Adrenal gland (tissue), 12 donors: ENCODE results near the gene TTLL10. TPM values are rescaled to one million over a fixed set of nuclear protein-coding genes. Genes with fewer than 3 reads are reported as not detected.

ENCODE experiments used
- DNase-seq, 7 donors: peaks; one replicate each; pipeline ENCODE4 v3.0.0-alpha.2; 2019 to 2020
- H3K27ac ChIP-seq, 5 donors: fragments of 200-600 bp; sonication (generic) in 4 of 5; 1 replicate in 3 of 5; 2 replicates in 2 of 5; pipeline versions ENCODE4 v1.5.1 to v1.8.0; 2016 to 2020; ENCODE audit warnings: mild to moderate bottlenecking in 1 of 5
- H3K27me3 ChIP-seq: fragments of 200-600 bp; 2 replicates; pipeline ENCODE4 v1.8.0; 2021
- H3K36me3 ChIP-seq, 2 donors: fragments of 200-600 bp; replicated peaks in 1 of 2; 1 replicate in 1 of 2; 2 replicates in 1 of 2; pipeline versions ENCODE4 v1.5.1 to v1.8.0; 2018 to 2022
- H3K4me1 ChIP-seq, 2 donors: fragments of 200-600 bp; replicated peaks in 1 of 2; 1 replicate in 1 of 2; 2 replicates in 1 of 2; pipeline versions ENCODE4 v1.5.1 to v1.8.0; 2018 to 2021
- H3K4me3 ChIP-seq, 4 donors: fragments of 200-600 bp; sonication (generic) in 3 of 4; one replicate each; pipeline ENCODE4 v1.5.1; 2016 to 2018
- H3K9me3 ChIP-seq, 3 donors: fragments of 200-600 bp; sonication (generic) in 1 of 3; replicated peaks in 1 of 3; 1 replicate in 2 of 3; 2 replicates in 1 of 3; pipeline versions ENCODE4 v1.5.1 to v1.8.0; 2016 to 2021
- POLR2A ChIP-seq, 2 donors: fragments of 450-650 bp; IDR thresholded peaks; one replicate each; pipeline ENCODE4 v1.6.1; 2017; ENCODE audit warnings: antibody characterized with exemption in 2 of 2, mild to moderate bottlenecking in 2 of 2, moderate library complexity in 1 of 2
- WGBS, 4 donors: extraction: QIAGEN DNeasy Blood & Tissue Kit in 2 of 4; methylation state at CpG; one replicate each; pipeline versions ENCODE4 v1.1.5 to v1.1.7; 2013 to 2017; 5-methylcytosine and 5-hydroxymethylcytosine counted together
- intact Hi-C, 2 donors: fragments of 100-400 bp; cut with DNase I; formaldehyde crosslinking; loops; one replicate each; pipeline versions ENCODE4 v1.14.1 to v1.15.0; 2022 to 2023
- polyA plus RNA-seq, 3 donors: library from polyadenylated mRNA; stranded (reverse); fragments of 200-250 nt in 2 of 3; fragments of 350-450 nt in 1 of 3; fragmentation: Illumina TruSeq in 1 of 3; extraction: RNeasy Lipid Tissue Mini Kit (QIAGEN cat#74804) in 1 of 3; gene quantifications; one replicate each; pipeline ENCODE4 v1.2.3, GENCODE V29; 2013 to 2014
- total RNA-seq, 9 donors: library from RNA; depleted of rRNA in 4 of 9; stranded (reverse); fragments of >200 nt in 4 of 9; fragments of 120-200 nt in 1 of 9; fragmentation: NEBNext Ultra II Directional in 1 of 9; extraction: Animal tissue kit (Norgen Biotek cat#: 25700) in 1 of 9; gene quantifications; one replicate each; pipeline versions ENCODE4 v1.1.0 to v1.2.4, GENCODE V29; 2013 to 2023
- TF ChIP-seq, protein P1 (sequence below), 6 experiments: fragments of 450-650 bp in 4 of 6; fragments of 200-600 bp in 2 of 6; sonication (generic) in 1 of 6; IDR thresholded peaks; 1 replicate in 5 of 6; 2 replicates in 1 of 6; pipeline versions ENCODE4 v1.5.1 to v1.8.0; 2016 to 2021; ENCODE audit warnings: antibody characterized with exemption in 6 of 6, mild to moderate bottlenecking in 2 of 6, moderate library complexity in 1 of 6
- donor health status: healthy with polysubstance abuse.
- donor health status: Bipolar disorder and iron deficiency.
- donor health status: DM: yes; HTN: yes; CAD: no.
- donor health status: DM: no; HTN: no; CAD: no.
- donor health status: DM: no; HTN: no; CAD: no.
- donor health status: DM: yes; HTN: yes; CAD: no.

Gene TTLL10
- total and polyA plus RNA-seq, 12 donors, result 0.32 to 0.44 TPM; not detected in 10

DNA sequence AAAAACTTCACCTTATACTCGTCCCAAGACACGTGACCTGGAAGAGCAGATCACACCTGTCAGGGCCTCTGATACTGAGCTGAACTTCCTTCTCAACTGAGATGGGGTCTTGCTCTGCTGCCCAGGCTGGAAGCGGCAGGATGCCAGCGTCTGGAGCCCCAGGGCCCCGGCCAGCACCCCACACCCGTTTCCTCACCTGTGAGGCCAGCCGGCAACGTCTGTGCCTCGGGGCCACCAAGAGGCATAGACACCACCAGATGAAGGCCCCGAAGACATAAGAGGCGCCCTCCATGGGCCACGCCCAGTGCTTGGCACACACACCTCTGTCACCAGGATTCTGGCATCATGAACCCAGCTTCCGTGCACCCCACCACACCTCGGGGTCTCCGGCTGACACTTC, 49.6 kb downstream of the TTLL10 start:
- WGBS, 4 donors, result 93 to 97% (median 96%) methylated on average over 7 to 15 of the region's 15 CpGs
- peaks cover 0 to 79% of the 10 kb centered on the region in 2 donors for H3K36me3 ChIP-seq
- intact Hi-C loops, result no loop called here
- DNase-seq, result no peak
- no peaks in the 10 kb centered on the region for H3K27me3 ChIP-seq
- peaks cover 4 to 8% of the 10 kb centered on the region in 2 donors for H3K4me1 ChIP-seq
- no peak overlapping the region for H3K4me3 ChIP-seq
- H3K27ac ChIP-seq, result no peak overlapping the region
- TF ChIP-seq POLR2A (IDR thresholded peaks at IDR 0.05), result no peak
- H3K9me3 ChIP-seq, result no peaks in the 10 kb centered on the region

DNA sequence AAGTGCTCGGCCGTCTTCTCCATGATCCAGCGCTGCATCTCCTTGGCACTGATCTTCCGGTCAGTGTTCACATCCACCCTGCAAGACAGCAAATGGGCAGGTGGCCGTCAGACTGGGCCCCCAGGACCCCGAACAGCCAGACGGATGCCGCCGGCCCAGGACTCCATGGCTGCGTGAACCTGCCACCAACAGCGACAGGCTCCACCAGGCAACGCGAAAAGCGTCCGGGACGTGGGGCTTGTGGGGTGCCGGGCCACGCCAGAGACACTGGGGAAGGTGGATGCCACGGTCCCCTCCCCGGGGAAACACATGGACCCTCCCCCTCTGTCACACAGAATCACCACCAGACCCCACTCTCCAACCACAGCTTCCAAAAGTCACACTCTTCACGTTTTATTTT, 50.2 kb downstream of the TTLL10 start:
- intact Hi-C loops, result no loop called here
- 90 to 95% (median 92%) methylated on average over 9 to 21 of the region's 21 CpGs for WGBS, 4 donors
- DNase-seq, result no peak
- Histone ChIP-seq H3K4me1 (peaks cover 4 to 8% of the 10 kb centered on the region in 2 donors), H3K4me3 (no peak overlapping the region), H3K27me3 (no peaks in the 10 kb centered on the region), H3K9me3 (no peaks in the 10 kb centered on the region), H3K27ac (no peak overlapping the region), H3K36me3 (peaks cover 0 to 80% of the 10 kb centered on the region in 2 donors)
- TF ChIP-seq, protein P1, sequence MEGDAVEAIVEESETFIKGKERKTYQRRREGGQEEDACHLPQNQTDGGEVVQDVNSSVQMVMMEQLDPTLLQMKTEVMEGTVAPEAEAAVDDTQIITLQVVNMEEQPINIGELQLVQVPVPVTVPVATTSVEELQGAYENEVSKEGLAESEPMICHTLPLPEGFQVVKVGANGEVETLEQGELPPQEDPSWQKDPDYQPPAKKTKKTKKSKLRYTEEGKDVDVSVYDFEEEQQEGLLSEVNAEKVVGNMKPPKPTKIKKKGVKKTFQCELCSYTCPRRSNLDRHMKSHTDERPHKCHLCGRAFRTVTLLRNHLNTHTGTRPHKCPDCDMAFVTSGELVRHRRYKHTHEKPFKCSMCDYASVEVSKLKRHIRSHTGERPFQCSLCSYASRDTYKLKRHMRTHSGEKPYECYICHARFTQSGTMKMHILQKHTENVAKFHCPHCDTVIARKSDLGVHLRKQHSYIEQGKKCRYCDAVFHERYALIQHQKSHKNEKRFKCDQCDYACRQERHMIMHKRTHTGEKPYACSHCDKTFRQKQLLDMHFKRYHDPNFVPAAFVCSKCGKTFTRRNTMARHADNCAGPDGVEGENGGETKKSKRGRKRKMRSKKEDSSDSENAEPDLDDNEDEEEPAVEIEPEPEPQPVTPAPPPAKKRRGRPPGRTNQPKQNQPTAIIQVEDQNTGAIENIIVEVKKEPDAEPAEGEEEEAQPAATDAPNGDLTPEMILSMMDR (IDR thresholded peaks at IDR 0.05), result no peak
- no peak for TF ChIP-seq POLR2A (IDR thresholded peaks at IDR 0.05)

DNA sequence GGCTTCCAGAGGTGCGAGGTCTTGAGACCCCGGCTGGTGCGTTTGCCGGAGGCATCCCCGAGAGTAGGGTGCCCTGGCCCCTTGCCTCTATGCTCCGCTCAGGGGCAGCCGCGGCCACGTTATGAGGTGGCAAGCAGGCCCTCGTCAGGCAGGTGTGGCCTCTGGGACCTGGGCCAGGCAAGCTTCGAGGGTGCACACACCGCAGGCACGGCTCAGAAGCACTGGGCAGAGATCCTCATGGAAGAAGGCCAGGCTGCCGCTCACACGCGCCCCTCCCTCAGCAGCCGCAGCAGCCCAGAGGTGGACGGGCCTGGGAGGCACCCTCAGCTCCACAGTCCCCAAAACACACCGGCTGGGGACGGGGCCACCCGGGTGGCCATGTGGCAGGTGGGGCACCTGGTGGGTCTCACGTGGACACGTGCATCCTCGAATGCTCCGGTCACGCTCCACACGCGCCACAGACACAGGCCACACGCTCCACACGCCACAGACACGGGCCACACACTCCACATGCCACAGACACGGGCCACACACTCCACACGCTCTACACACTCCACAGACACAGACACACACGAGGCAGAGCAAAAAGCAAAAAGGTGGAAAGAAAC, 51.7 kb downstream of the TTLL10 start:
- Histone ChIP-seq H3K9me3 (no peaks in the 10 kb centered on the region), H3K27ac (no peak overlapping the region), H3K36me3 (peaks cover 0 to 73% of the 10 kb centered on the region in 2 donors), H3K4me3 (no peak overlapping the region), H3K27me3 (no peaks in the 10 kb centered on the region), H3K4me1 (peaks cover 12 to 20% of the 10 kb centered on the region in 2 donors)
- intact Hi-C loops, result no loop called here
- TF ChIP-seq, protein P1 (IDR thresholded peaks at IDR 0.05), result no peak
- TF ChIP-seq POLR2A (IDR thresholded peaks at IDR 0.05), result no peak
- 91 to 98% (median 92%) methylated on average over 16 to 34 of the region's 34 CpGs for WGBS, 4 donors
- DNase-seq, result no peak

DNA sequence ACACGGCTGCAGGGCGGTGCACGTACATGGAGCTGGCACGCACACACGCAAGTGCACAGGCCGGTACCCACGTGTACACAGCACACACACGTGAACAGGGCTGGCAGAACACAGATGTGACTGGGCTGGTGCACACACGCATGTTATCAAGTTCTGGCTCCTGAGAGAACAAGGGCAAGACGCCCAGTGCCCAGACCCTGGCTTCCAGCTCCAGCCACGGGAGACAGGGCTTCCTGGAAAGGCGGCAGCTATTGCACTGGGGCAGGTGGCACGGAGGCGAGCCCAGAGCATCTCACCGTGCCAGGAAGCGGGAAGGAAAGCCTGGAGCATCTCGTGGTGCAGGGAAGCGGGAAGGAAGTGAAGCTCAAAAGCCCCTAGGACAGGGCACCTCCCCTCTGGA, 52.2 kb downstream of the TTLL10 start:
- 87 to 94% (median 90%) methylated on average over 18 of the region's 18 CpGs for WGBS, 4 donors
- Histone ChIP-seq H3K27ac (no peak overlapping the region), H3K4me3 (no peak overlapping the region), H3K27me3 (no peaks in the 10 kb centered on the region), H3K9me3 (no peaks in the 10 kb centered on the region), H3K4me1 (peaks cover 16 to 23% of the 10 kb centered on the region in 2 donors), H3K36me3 (peaks cover 0 to 67% of the 10 kb centered on the region in 2 donors)
- intact Hi-C loops, result no loop called here
- TF ChIP-seq, protein P1 (IDR thresholded peaks at IDR 0.05), result no peak
- no peak for TF ChIP-seq POLR2A (IDR thresholded peaks at IDR 0.05)
- DNase-seq, result no peak
